ENCODE data around the gene SNX20. TPM values are rescaled to one million over a fixed set of nuclear protein-coding genes. Genes with fewer than 3 reads are reported as not detected.

Gene SNX20
- total RNA-seq, 1 experiment from 2014 or later = not detected

GRCh38 chr16:50622643-50623369, 58.3 kb downstream of the SNX20 start:
- no peaks in the 10 kb centered on the region for H3K27me3 Mint-ChIP-seq (ENCODE audit: insufficient read depth, unreplicated experiment)
- H3K27ac Mint-ChIP-seq (ENCODE audit: low read depth, unreplicated experiment) = no peak overlapping the region
- DNase-seq (ENCODE audit: unreplicated experiment) = no peak
- no peak overlapping the region for H3K4me3 Mint-ChIP-seq (ENCODE audit: unreplicated experiment)
- H3K9me3 Mint-ChIP-seq (ENCODE audit: unreplicated experiment) = no peaks in the 10 kb centered on the region
- BruUV-seq (replicated peaks) = no TSS peak
- intact Hi-C loops (cut with micrococcal nuclease) = no loop called here
- no peak for TF ChIP-seq CTCF (IDR thresholded peaks at IDR 0.05; ENCODE audit: unreplicated experiment)
- no peaks in the 10 kb centered on the region for H3K36me3 Mint-ChIP-seq (ENCODE audit: insufficient read depth, unreplicated experiment)
- H3K4me1 Mint-ChIP-seq (ENCODE audit: insufficient read depth, unreplicated experiment) = no peaks in the 10 kb centered on the region
- ChIA-PET CTCF (no interaction called here), POLR2A (no interaction called here)

GRCh38 chr16:50622029-50622428, 59.1 kb downstream of the SNX20 start:
- TF ChIP-seq CTCF (IDR thresholded peaks at IDR 0.05; ENCODE audit: unreplicated experiment) = no peak
- intact Hi-C loops (cut with micrococcal nuclease) = no loop called here
- Mint-ChIP-seq H3K27ac (ENCODE audit: low read depth, unreplicated experiment) (no peak overlapping the region), H3K4me1 (ENCODE audit: insufficient read depth, unreplicated experiment) (no peaks in the 10 kb centered on the region), H3K27me3 (ENCODE audit: insufficient read depth, unreplicated experiment) (no peaks in the 10 kb centered on the region), H3K36me3 (ENCODE audit: insufficient read depth, unreplicated experiment) (no peaks in the 10 kb centered on the region), H3K4me3 (ENCODE audit: unreplicated experiment) (no peak overlapping the region), H3K9me3 (ENCODE audit: unreplicated experiment) (no peaks in the 10 kb centered on the region)
- BruUV-seq (replicated peaks) = no TSS peak
- DNase-seq (ENCODE audit: unreplicated experiment) = no peak
- ChIA-PET POLR2A (no interaction called here), CTCF (no interaction called here)

Other genes starting within 250 kb of the SNX20 start
- gene NKD1, start 132.9 kb downstream of the SNX20 start, total RNA-seq (2022) = 0.07 and 0.29 TPM in 2 replicates
- 1.7 and 4.2 TPM in 2 replicates for gene NOD2, start 12.3 kb upstream of the SNX20 start, total RNA-seq (2022)
- 53.7 and 69.1 TPM in 2 replicates for gene CYLD, start 60.8 kb upstream of the SNX20 start, total RNA-seq (2022)